Liver (tissue), 2 donors: ENCODE measurements around the gene POU4F3.

Source experiments
- FOXA1 ChIP-seq: IDR thresholded peaks from 2 replicates; pipeline ENCODE4 v1.6.1; 2016; ENCODE audit warnings: antibody characterized with exemption
- FOXA2 ChIP-seq: IDR thresholded peaks from 2 replicates; pipeline ENCODE4 v1.6.1; 2016; ENCODE audit warnings: antibody characterized with exemption
- TF ChIP-seq, protein P1 (sequence below): fragments of 150-350 bp; IDR thresholded peaks from 2 replicates; pipeline ENCODE4 v1.5.1; 2017; ENCODE audit warnings: improper control_type of control experiment, low read depth, low read length; ENCODE audit not compliant: missing input control
- donor health status: healthy.

DNA sequence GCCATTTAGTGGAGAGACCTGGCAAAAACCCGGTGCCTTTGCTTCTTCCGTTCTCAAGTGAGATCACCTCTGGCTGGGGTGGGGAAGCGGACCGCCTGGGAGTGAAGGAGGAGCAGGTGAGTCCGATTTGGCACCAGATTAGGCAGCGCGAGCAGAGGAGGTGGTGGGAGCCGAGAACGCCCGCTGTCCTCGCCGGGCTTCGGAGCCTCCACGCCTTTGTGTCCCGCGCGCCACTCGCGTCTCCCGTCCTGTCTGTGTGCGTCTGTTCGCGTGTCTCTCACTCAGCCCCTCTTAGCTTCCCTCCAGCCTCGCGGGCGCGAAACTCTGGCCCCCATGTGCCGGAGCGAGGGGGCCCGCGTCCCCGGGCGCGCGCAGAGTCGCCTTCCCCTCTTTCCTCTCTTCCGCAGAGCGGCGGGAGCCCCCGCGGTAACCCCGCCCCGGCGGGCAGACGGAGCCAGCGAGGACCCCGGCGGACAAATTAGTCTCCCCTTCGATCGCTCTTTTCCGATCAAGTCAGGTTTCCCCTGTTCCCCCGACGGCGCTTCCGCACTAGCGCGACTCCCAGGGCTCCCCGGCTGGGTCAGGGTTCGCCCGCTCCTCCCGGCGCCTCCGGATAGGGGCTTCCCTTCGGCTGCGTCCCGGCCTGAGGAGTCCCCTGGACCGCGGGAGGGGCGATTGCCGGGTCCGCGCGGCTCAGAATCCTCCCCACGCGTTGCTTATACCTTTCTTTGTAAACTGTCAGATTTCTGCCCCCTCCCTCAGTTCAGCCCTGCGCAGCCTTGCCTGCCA is 7.1 kb downstream of the POU4F3 start:
- no peak for TF ChIP-seq FOXA1
- TF ChIP-seq, protein P1, sequence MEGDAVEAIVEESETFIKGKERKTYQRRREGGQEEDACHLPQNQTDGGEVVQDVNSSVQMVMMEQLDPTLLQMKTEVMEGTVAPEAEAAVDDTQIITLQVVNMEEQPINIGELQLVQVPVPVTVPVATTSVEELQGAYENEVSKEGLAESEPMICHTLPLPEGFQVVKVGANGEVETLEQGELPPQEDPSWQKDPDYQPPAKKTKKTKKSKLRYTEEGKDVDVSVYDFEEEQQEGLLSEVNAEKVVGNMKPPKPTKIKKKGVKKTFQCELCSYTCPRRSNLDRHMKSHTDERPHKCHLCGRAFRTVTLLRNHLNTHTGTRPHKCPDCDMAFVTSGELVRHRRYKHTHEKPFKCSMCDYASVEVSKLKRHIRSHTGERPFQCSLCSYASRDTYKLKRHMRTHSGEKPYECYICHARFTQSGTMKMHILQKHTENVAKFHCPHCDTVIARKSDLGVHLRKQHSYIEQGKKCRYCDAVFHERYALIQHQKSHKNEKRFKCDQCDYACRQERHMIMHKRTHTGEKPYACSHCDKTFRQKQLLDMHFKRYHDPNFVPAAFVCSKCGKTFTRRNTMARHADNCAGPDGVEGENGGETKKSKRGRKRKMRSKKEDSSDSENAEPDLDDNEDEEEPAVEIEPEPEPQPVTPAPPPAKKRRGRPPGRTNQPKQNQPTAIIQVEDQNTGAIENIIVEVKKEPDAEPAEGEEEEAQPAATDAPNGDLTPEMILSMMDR = no peak
- TF ChIP-seq FOXA2 = no peak
